ENCODE data around the gene FXYD6.

DNA sequence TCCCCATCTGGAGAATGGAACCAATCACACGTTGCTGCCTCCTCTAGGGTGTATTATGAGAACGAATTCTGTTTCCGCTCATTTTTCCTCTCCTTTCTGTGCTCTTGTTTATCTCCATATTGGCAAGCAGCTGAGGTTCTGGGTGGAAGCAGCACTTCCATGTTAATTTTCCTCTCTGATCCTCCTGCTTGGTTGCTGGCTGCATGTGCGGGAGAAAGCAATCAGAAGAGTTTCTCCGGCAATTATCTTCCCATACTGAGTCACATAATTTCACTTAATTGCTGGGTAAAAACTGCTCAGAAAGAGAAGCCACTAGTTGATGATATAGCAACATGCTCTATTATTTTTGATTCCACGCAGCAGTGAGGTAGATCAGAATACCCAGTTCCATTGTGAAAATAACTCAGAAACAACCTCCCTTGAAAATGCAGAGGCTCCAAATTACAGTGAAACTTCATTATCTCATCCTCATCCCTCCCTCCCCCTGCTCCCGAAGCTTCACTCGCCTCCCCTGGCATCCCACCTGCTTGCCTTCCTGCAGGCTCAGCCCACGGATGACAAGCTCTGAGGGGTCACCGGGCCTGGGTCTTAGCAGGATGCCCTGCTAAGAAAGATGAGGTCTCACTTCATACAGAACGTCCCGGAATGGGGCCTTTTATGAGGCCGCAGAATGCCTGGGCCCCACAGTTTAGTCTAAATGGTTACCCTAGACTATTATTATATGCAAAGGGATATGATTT, 20.4 kb downstream of the FXYD6 start:
- TF ChIP-seq GATA2 (IDR thresholded peaks at IDR 0.05; ENCODE audit: low read depth, low read length), result no peak
- no peak for TF ChIP-seq GATA3 (IDR thresholded peaks at IDR 0.05; ENCODE audit: low read depth, low read length)
